Transverse colon (tissue), 4 donors: ENCODE measurements around the gene CHST11. TPM values are rescaled to one million over a fixed set of nuclear protein-coding genes. Genes with fewer than 3 reads are reported as not detected.

Experiments used
- DNase-seq: peaks from one replicate; pipeline ENCODE4 v3.0.0-alpha.2; 2019
- H3K27ac ChIP-seq, 4 donors: fragments of 200-600 bp; sonication (generic); 2 replicates each; pipeline ENCODE4 v1.5.1; 2016 to 2018; ENCODE audit warnings: inconsistent platforms in 4 of 4
- H3K27me3 ChIP-seq: fragments of 200-600 bp; sonication (generic); 2 replicates; pipeline ENCODE4 v1.5.1; 2017; ENCODE audit warnings: inconsistent platforms
- H3K36me3 ChIP-seq, 4 donors: fragments of 200-600 bp; sonication (generic); 2 replicates each; pipeline ENCODE4 v1.5.1; 2017 to 2019; ENCODE audit warnings: inconsistent platforms in 4 of 4
- H3K4me1 ChIP-seq, 4 donors: fragments of 200-600 bp; sonication (generic); 2 replicates each; pipeline ENCODE4 v1.5.1; 2017 to 2020; ENCODE audit warnings: inconsistent platforms in 4 of 4
- H3K4me3 ChIP-seq, 4 donors: fragments of 200-600 bp; sonication (generic); 1 replicate in 1 of 4; 2 replicates in 3 of 4; pipeline versions ENCODE4 v1.5.1 to v1.6.1; 2017 to 2019; ENCODE audit warnings: inconsistent platforms in 4 of 4
- H3K9me3 ChIP-seq, 2 donors: fragments of 200-600 bp; sonication (generic); 2 replicates each; pipeline ENCODE4 v1.5.1; 2017 to 2019; ENCODE audit warnings: inconsistent platforms in 2 of 2
- EP300 ChIP-seq: sonication (generic); formaldehyde crosslinking; IDR thresholded peaks from one replicate; pipeline ENCODE4 v1.6.1; 2017; ENCODE audit warnings: antibody characterized with exemption, low read depth
- POLR2A ChIP-seq: fragments of 450-650 bp; IDR thresholded peaks from one replicate; pipeline ENCODE4 v1.6.1; 2016; ENCODE audit warnings: antibody characterized with exemption, mild to moderate bottlenecking, moderate library complexity
- POLR2AphosphoS5 ChIP-seq, 3 donors: sonication (generic); formaldehyde crosslinking; IDR thresholded peaks; one replicate each; pipeline ENCODE4 v1.6.1; 2016; ENCODE audit warnings: antibody characterized with exemption in 3 of 3
- WGBS, 2 donors: methylation state at CpG; one replicate each; pipeline ENCODE4 v1.1.5; 2018; ENCODE audit warnings: low coverage in 1 of 2; 5-methylcytosine and 5-hydroxymethylcytosine counted together
- in situ Hi-C, 4 donors: fragments of 200-750 bp; cut with MboI; loops; one replicate each; pipeline versions ENCODE4 v1.15.0 to v1.15.1; 2017; ENCODE audit warnings: low sequenced_read_pairs in 3 of 4, low pct_ligation_motif_present in 1 of 4, low pct_unique_long_range_greater_than_20kb in 1 of 4
- intact Hi-C: fragments of 100-400 bp; cut with DNase I; formaldehyde crosslinking; loops from one replicate; pipeline ENCODE4 v1.15.1; 2023; ENCODE audit warnings: low total_unique reads
- total RNA-seq, 4 donors: library from RNA; depleted of rRNA; stranded (reverse); fragments of >200 nt; gene quantifications; one replicate each; pipeline ENCODE4 v1.1.0, GENCODE V29; 2016
- TF ChIP-seq, protein P1 (sequence below), 5 experiments: fragments of 200-600 bp in 3 of 5; fragments of 450-650 bp in 2 of 5; sonication (generic) in 3 of 5; IDR thresholded peaks; 1 replicate in 2 of 5; 2 replicates in 3 of 5; pipeline ENCODE4 v1.5.1; 2016 to 2017; ENCODE audit warnings: antibody characterized with exemption in 5 of 5, inconsistent platforms in 3 of 5, mild to moderate bottlenecking in 2 of 5, moderate library complexity in 1 of 5

CHST11 gene
- total RNA-seq, 4 donors from 2014 or later, result 4.2 to 123 (median 31.5) TPM

- Histone ChIP-seq H3K36me3 (no peaks in the 10 kb centered on the region), H3K4me1 (peaks cover 0 to 3% (median 0%) of the 10 kb centered on the region in 4 donors), H3K27ac (no peak overlapping the region), H3K9me3 (no peaks in the 10 kb centered on the region), H3K4me3 (no peak overlapping the region), H3K27me3 (no peaks in the 10 kb centered on the region)
- no peak for TF ChIP-seq POLR2A
- no peak for TF ChIP-seq POLR2AphosphoS5 (IDR thresholded peaks at IDR 0.05)
- TF ChIP-seq, protein P1, sequence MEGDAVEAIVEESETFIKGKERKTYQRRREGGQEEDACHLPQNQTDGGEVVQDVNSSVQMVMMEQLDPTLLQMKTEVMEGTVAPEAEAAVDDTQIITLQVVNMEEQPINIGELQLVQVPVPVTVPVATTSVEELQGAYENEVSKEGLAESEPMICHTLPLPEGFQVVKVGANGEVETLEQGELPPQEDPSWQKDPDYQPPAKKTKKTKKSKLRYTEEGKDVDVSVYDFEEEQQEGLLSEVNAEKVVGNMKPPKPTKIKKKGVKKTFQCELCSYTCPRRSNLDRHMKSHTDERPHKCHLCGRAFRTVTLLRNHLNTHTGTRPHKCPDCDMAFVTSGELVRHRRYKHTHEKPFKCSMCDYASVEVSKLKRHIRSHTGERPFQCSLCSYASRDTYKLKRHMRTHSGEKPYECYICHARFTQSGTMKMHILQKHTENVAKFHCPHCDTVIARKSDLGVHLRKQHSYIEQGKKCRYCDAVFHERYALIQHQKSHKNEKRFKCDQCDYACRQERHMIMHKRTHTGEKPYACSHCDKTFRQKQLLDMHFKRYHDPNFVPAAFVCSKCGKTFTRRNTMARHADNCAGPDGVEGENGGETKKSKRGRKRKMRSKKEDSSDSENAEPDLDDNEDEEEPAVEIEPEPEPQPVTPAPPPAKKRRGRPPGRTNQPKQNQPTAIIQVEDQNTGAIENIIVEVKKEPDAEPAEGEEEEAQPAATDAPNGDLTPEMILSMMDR (IDR thresholded peaks at IDR 0.05), result no peak
- TF ChIP-seq EP300, result no peak
- 88% methylated on average over 1 of the region's 1 CpG; no CpG with 5 or more reads in 1 of the 2 donors for WGBS, 2 donors
- in situ Hi-C loops (no loop called here), intact Hi-C loops (no loop called here)
- DNase-seq, result no peak
These were observed 243.6 kb downstream of the CHST11 start for GRCh38 chr12:104700324-104700723.

DNA sequence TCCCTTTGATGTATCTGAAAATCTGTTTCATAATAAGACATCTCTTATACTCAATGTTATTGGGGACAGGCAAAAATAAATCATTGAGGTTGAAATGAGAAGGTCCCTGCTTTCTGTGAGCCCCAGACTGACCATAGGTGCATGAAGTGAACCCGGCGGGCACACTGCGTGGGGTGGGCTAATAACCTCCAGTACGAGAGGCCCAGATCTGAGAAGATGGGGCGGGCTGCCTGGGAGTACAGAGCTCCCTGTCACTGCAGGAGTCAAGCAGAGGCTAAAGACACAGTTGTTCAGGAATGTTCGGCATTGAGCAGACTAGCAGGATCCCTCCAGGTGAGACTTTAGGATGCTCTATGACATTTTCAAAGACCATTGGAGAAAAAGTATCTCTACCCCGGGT is 244.6 kb downstream of the CHST11 start:
- 95% methylated on average over 7 of the region's 7 CpGs; no CpG with 5 or more reads in 1 of the 2 donors for WGBS, 2 donors
- DNase-seq, result no peak
- H3K9me3 ChIP-seq, result no peaks in the 10 kb centered on the region
- no peaks in the 10 kb centered on the region for H3K27me3 ChIP-seq
- intact Hi-C loops (no loop called here), in situ Hi-C loops (no loop called here)
- no peaks in the 10 kb centered on the region for H3K36me3 ChIP-seq
- H3K4me3 ChIP-seq, result no peak overlapping the region
- TF ChIP-seq, protein P1 (IDR thresholded peaks at IDR 0.05), result no peak
- TF ChIP-seq POLR2AphosphoS5 (IDR thresholded peaks at IDR 0.05) (no peak), POLR2A (no peak), EP300 (no peak)
- H3K4me1 ChIP-seq, result no peaks in the 10 kb centered on the region
- no peak overlapping the region for H3K27ac ChIP-seq

GRCh38 chr12:104701756-104702155 is 245.0 kb downstream of the CHST11 start:
- H3K27me3 ChIP-seq, result no peaks in the 10 kb centered on the region
- TF ChIP-seq POLR2AphosphoS5 (IDR thresholded peaks at IDR 0.05), result no peak
- TF ChIP-seq, protein P1 (IDR thresholded peaks at IDR 0.05), result no peak
- H3K9me3 ChIP-seq, result no peaks in the 10 kb centered on the region
- WGBS, 2 donors, result 96% methylated on average over 3 of the region's 3 CpGs; no CpG with 5 or more reads in 1 of the 2 donors
- DNase-seq, result no peak
- H3K36me3 ChIP-seq, result no peaks in the 10 kb centered on the region
- in situ Hi-C loops (no loop called here), intact Hi-C loops (no loop called here)
- no peaks in the 10 kb centered on the region for H3K4me1 ChIP-seq
- H3K4me3 ChIP-seq, result no peak overlapping the region
- no peak overlapping the region for H3K27ac ChIP-seq

DNA sequence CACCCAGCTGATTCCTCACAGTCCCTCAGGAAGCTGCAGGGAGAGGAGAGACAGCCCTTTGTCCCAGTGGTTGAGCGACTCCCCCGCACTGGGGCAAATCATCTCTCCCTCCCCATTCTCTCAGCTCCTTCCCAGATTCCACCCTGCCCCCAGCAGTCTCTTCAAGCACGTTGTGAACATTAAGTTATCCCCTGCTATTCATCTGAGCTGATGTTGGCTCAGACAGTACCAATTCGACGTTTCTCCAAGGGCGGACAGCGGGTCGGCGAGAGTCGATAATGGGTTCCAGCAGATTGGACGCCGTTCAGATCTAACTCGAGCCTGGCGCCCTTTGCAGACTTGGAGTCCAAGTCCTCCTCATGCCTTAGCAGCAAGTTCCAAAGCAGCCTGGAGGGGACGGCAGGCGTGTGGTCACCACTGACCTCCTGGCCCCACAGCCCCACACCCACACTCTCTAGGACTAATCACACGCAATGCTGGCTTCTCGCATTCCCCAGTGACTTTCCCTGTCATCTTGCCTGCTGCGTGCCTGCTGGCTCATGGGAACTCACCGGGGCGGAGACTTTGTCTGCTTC is 245.9 kb downstream of the CHST11 start:
- Histone ChIP-seq H3K27ac (no peak overlapping the region), H3K9me3 (no peaks in the 10 kb centered on the region), H3K27me3 (no peaks in the 10 kb centered on the region), H3K4me3 (no peak overlapping the region), H3K36me3 (no peaks in the 10 kb centered on the region), H3K4me1 (no peaks in the 10 kb centered on the region)
- no peak for TF ChIP-seq EP300
- 70 to 88% methylated on average over 6 to 21 of the region's 21 CpGs for WGBS, 2 donors
- in situ Hi-C loops (no loop called here), intact Hi-C loops (no loop called here)
- no peak for DNase-seq

DNA sequence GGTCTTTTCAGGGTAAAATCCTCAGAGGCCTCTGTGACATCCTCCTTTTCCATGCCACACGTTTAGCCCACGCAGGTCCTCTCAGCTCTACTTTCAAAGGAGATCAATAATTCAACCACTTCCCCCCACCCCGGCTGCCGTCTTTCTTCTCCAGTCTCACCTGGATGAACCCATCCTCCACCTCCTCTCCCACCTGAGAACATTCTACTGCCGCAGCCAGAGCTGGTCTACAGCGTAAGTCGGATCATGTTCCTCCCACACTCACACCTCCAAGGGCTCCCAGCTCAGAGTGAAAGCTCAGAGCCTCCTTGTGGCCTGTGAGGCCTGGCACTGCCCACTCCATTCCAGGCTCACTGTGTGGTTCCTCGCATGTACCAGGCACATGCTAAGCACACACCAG is 246.6 kb downstream of the CHST11 start:
- intact Hi-C loops, result no loop called here
- Histone ChIP-seq H3K27me3 (no peaks in the 10 kb centered on the region), H3K36me3 (no peaks in the 10 kb centered on the region), H3K27ac (no peak overlapping the region), H3K9me3 (no peaks in the 10 kb centered on the region), H3K4me3 (no peak overlapping the region), H3K4me1 (no peaks in the 10 kb centered on the region)
- in situ Hi-C loops, result no loop called here
- TF ChIP-seq, protein P1 (IDR thresholded peaks at IDR 0.05), result no peak
- 85 to 97% methylated on average over 6 to 8 of the region's 8 CpGs for WGBS, 2 donors
- no peak for DNase-seq
